HG03103 (cell line): Measurements from ENCODE around the gene ITIH1.
"Not testable (repeated sequence)": the region's sequence is repeated elsewhere in the genome, so short reads cannot be mapped to it uniquely, and the experiment has no call there.

Experiments used
- ATAC-seq: cut with Tn5 transposase; IDR thresholded peaks from one replicate; pipeline ENCODE4 v1.9.1; 2021; ENCODE audit warnings: low read depth; ENCODE audit not compliant: unreplicated experiment

ITIH1 gene

GRCh38 chr3:52773361-52774065, 3.9 kb upstream of the ITIH1 start:
- ATAC-seq, result no peak

DNA sequence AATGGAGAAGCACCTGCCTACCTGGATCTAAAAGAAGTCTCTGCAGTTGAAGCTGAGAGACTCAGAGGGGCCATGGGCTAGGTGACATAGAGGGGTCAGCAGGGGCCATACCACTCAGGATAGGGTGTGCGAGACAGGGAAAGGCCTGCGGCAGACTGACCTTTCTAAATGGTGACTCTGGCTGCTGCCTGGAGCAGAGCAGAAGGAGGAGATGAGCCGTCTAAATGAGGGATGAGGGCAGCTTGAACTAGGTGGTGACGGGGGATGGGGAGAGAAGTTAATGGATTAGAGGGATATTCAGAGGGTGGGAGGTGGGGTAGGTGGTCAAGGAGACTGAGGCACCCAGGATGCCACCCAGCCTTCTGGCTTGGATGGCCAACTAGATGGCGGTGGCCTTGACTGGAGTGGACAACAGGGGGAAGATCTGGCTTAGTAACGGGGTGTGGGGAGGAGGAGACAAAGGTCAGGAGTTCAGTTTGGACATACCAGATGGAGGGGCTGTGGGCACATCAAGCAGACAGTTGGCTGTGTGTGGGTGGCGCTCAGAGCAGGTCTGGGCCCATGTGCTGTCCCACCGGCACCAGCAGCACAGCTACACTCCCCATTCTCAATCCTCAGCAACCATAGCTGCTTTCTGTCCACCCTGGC, 3.2 kb upstream of the ITIH1 start:
- ATAC-seq, result no peak

- no peak for ATAC-seq
Measured at GRCh38 chr3:52774901-52775864, 2.2 kb upstream of the ITIH1 start.

- no peak for ATAC-seq
Measured at GRCh38 chr3:52775877-52776276, 1.5 kb upstream of the ITIH1 start.

DNA sequence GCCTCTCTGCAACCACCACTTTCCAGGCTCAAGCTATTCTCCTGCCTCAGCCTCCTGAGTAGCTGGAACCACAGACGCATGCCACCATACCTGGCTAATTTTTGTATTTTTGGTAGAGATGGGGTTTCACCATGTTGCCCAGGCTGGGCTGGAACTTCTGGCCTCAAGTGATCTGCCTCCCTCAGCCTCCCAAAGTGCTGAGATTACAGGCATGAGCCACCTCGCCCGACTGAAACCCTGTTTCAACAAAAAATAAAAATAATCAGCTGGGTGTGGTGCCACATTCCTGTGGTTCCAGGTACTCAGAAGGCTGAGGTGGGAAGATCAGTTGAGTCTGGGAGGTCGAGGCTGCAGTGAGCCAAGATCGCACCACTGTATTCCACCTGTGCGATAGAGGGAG, 913 bp upstream of the ITIH1 start:
- not testable (repeated sequence) for ATAC-seq

GRCh38 chr3:52777959-52778805, 783 bp downstream of the ITIH1 start:
- no peak for ATAC-seq

DNA sequence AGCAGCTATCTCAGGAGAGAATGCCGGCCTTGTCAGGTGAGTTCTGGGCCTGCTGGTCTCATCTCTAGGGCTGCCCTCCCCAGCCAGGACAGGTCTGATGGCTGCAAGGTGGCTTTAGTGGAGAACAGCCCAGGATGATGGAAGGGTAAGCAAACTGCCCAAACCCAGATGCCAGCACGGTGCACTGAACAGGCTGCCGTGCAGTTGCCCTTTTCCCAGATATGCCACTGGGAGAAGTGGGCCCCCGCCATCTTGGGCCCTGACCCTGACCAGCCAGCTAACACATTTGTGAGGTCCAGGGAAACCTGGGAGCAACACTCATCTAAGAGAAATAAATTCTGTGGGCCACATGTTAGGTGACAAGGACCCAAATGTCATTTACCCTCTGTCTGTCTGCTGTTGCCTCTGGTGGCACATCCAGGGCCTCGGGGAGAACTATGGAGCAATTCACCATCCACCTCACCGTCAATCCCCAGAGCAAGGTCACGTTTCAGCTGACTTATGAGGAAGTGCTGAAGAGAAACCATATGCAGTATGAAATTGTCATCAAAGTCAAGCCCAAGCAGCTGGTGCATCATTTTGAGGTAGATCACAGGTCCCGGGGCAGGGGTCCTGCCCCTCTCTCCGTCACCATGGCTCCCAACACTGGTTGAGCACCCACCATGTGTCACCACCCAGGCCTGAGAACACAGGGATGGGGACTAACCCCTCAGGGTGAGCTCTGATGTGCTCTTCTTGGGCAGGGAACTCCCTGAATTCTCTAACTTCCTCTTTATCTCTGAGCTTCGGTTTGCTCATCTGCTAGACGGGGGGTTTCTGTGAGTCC, 1.8 kb downstream of the ITIH1 start:
- no peak for ATAC-seq

- ATAC-seq, result no peak
Measured at GRCh38 chr3:52779837-52780585, 2.6 kb downstream of the ITIH1 start.

DNA sequence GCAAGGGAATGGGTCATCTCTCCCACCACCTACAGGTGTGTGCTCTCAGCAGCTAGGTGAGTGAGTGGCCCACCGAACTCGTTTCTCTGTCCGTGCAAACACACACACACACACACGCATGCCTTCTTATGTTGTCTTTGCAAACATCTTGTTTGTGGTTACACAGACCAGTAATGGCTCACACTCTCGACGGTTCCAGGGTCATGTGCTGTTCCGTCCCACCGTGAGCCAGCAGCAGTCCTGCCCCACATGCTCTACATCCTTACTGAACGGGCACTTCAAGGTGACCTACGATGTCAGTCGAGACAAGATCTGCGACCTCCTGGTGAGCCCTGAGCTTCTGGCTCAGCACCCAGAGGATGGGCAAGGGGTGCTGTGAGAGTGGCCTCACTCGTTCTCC, 4.3 kb downstream of the ITIH1 start:
- no peak for ATAC-seq

DNA sequence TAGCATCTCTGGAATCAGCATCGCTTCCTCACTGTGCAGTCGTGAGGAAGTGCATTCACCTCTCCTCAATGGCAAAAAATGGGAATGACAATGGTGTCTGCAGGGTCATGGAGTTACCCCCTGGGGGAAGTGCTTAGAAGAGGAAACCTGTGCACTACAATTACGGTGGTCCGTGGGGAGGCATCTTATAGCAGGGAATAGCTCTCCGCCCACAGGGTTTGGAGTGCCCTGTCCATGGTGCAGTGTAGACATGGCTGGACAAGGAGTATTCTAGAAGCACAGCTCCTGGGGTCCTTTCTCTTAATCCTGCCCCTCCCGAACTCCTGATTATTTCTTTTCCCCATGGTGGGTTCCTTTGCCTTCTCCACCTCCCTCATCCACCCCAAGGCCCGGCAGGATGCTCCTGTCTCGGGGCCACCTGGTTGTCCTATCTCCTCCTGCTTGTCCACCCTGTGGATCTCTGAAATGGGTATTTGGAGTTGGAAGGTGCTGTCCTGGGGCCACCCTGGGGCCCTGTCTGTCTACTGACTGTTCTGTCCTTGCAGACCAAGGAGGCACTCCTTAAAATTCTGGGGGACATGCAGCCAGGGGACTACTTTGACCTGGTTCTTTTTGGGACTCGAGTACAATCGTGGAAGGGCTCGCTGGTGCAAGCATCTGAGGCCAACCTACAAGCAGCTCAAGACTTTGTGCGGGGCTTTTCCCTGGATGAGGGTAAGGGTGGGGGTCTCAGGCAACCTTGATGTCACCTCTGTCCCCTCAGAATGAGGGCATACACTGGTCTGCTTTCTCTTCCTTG, 5.2 kb downstream of the ITIH1 start:
- ATAC-seq, result no peak

GRCh38 chr3:52783211-52783555, 5.8 kb downstream of the ITIH1 start:
- no peak for ATAC-seq

GRCh38 chr3:52784021-52784621, 6.7 kb downstream of the ITIH1 start:
- ATAC-seq, result no peak

DNA sequence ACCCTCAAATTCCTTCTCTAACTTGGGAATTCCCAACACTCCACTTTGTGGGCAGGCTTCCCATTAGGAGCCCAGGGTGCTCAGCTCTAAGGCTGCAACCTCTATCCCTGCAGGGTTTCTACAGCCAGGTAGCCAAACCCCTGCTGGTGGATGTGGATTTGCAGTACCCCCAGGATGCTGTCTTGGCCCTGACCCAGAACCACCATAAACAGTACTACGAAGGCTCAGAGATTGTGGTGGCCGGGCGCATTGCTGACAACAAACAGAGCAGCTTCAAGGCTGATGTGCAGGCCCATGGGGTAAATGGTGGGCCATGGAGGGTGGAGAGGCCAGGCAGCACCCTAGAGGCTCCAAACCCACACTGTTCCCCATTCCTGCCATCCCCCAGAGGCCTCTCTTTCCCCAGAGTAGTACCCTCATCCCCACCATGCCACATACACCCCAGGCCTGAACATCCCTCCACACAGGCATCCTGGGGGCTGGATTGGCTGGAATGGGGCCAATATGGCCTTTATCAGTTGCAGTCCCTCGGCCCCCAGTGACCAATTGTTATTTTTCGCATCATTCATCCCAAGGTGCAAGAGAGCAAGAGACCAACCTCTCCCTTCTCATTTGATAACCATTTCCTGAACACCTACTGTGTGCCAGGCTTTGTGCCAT, 7.7 kb downstream of the ITIH1 start:
- no peak for ATAC-seq

- ATAC-seq, result no peak
Measured at GRCh38 chr3:52786330-52787215, 9.2 kb downstream of the ITIH1 start.

GRCh38 chr3:52787246-52787645, 9.8 kb downstream of the ITIH1 start:
- no peak for ATAC-seq
